ENCODE results near the gene CREB5.

The CREB5 gene

GRCh38 chr7:28375729-28376128, 36.6 kb upstream of the CREB5 start:
- TF ChIP-seq, protein P1, sequence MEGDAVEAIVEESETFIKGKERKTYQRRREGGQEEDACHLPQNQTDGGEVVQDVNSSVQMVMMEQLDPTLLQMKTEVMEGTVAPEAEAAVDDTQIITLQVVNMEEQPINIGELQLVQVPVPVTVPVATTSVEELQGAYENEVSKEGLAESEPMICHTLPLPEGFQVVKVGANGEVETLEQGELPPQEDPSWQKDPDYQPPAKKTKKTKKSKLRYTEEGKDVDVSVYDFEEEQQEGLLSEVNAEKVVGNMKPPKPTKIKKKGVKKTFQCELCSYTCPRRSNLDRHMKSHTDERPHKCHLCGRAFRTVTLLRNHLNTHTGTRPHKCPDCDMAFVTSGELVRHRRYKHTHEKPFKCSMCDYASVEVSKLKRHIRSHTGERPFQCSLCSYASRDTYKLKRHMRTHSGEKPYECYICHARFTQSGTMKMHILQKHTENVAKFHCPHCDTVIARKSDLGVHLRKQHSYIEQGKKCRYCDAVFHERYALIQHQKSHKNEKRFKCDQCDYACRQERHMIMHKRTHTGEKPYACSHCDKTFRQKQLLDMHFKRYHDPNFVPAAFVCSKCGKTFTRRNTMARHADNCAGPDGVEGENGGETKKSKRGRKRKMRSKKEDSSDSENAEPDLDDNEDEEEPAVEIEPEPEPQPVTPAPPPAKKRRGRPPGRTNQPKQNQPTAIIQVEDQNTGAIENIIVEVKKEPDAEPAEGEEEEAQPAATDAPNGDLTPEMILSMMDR (IDR thresholded peaks at IDR 0.05; ENCODE audit: low read depth, low read length, missing control alignments) = no peak
- no peak for DNase-seq (ENCODE audit: extremely low read depth, low read depth)
- H3K4me3 ChIP-seq (replicated peaks; ENCODE audit: low read depth, low read length) = no peak overlapping the region

DNA sequence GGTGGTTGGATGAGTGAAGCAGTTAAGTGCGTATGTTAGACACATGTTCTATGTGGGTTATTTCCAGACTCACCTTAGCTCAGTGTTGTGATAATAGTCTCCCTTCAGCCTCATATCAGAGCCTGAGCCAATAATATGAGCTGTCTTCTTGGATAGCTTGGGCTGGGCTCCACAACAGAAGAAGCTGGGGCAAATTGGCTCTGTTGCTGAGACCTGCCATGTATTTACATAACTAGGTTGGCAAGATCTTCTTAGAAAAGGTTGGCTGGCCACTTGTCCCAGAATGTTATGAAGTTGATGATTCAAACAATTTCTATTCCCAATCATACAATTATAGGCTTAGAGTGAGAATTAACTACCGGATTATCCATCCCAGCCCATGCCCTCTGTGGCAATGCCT, 35.7 kb upstream of the CREB5 start:
- H3K4me3 ChIP-seq (replicated peaks; ENCODE audit: low read depth, low read length) = no peak overlapping the region
- TF ChIP-seq, protein P1 (IDR thresholded peaks at IDR 0.05; ENCODE audit: low read depth, low read length, missing control alignments) = no peak
- DNase-seq (ENCODE audit: extremely low read depth, low read depth) = no peak

DNA sequence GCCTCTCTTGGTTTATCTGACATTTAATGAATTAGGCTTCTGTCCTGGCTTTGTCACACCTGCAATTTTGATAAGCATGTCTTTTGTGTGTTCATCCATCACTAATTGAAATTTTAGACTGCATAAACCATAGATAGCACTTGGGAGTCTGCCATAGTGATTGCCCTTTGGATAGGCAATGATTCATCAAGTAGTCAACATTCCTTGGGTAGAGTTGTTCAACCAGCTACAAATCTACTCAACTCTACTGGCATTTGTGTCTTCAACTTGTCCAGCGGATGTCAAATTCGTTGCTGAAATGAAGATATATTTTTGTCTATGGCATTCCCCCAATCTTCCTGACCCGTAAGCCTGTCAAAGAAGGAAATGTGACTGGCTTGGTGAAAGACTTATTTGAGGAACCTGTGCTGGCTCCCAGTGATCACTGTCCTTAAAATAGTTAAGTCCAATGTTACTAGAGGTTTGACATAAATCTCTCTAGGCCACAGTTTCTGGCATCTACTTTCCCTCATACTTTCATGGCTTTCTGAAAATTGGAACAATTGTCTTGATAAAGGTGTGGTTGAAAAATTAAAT, 33.7 kb upstream of the CREB5 start:
- H3K4me3 ChIP-seq (replicated peaks; ENCODE audit: low read depth, low read length) = no peak overlapping the region
- DNase-seq (ENCODE audit: extremely low read depth, low read depth) = no peak
- TF ChIP-seq, protein P1 (IDR thresholded peaks at IDR 0.05; ENCODE audit: low read depth, low read length, missing control alignments) = no peak

DNA sequence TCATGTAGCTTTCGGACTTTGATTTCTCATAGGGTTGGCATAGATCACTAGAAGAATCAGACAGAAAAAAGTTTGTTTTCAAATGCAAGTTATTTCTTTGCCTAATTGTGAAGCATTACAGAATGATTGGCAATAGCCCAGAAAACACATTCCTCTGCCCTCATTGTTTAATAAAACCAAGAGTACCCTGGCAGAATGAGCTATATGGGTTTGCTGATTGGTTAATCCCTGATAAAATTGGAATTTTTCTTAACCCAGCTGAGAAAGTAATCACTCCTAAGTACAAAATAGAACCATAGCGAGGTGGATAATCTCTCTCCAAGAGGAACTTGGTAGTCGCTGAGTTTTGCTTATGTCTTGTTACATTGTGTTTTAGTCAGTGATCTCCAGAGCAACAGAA, 30.9 kb upstream of the CREB5 start:
- no peak overlapping the region for H3K4me3 ChIP-seq (replicated peaks; ENCODE audit: low read depth, low read length)
- no peak for DNase-seq (ENCODE audit: extremely low read depth, low read depth)
- TF ChIP-seq, protein P1 (IDR thresholded peaks at IDR 0.05; ENCODE audit: low read depth, low read length, missing control alignments) = no peak

DNA sequence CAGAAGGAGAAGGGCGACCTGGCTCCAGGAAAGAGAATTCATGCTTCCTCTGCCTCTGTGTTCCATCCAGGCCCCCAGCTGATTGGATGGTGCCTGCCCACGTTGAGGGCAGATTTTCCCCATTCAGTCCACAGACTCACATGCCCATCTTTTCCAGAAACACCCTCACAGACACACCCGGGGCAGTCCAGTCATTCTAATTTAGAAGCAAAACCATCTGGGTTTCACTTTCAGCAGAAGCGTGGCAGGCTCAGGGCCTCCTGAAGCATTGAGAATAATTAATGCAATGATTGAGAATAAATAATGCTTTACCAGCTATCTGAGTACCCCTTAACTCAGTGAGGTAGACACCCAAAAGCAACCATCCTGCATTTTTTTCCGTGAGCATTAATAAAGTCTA, 30.2 kb upstream of the CREB5 start:
- TF ChIP-seq, protein P1 (IDR thresholded peaks at IDR 0.05; ENCODE audit: low read depth, low read length, missing control alignments) = no peak
- DNase-seq (ENCODE audit: extremely low read depth, low read depth) = no peak
- no peak overlapping the region for H3K4me3 ChIP-seq (replicated peaks; ENCODE audit: low read depth, low read length)

GRCh38 chr7:28383975-28384374, 28.3 kb upstream of the CREB5 start:
- DNase-seq (ENCODE audit: extremely low read depth, low read depth) = no peak
- TF ChIP-seq, protein P1 (IDR thresholded peaks at IDR 0.05; ENCODE audit: low read depth, low read length, missing control alignments) = no peak
- H3K4me3 ChIP-seq (replicated peaks; ENCODE audit: low read depth, low read length) = no peak overlapping the region

Measured in HFF-Myc (cell line).